GM23338 (cell line): Measurements from ENCODE around the gene RCL1. TPM values are rescaled to one million over a fixed set of nuclear protein-coding genes. Genes with fewer than 3 reads are reported as not detected.

Experiments used
- ATAC-seq: fragments of 200-7000 bp; cut with Tn5 transposase; 3 replicates; pipeline ENCODE4 v1.9.1; 2020
- DNase-seq: peaks from one replicate; pipeline ENCODE4 v3.0.0-alpha.2; 2015; ENCODE audit warnings: low spot score
- H2AFZ ChIP-seq: fragments of 200-600 bp; sonication (generic); 2 replicates; pipeline ENCODE4 v1.8.0; 2016; ENCODE audit warnings: antibody characterized with exemption, mild to moderate bottlenecking, moderate library complexity
- H3F3A ChIP-seq: fragments of 200-600 bp; sonication (generic); replicated peaks from 2 replicates; pipeline ENCODE4 v1.8.0; 2017; ENCODE audit warnings: antibody characterized with exemption, mixed run types, low read depth
- H3K27ac ChIP-seq: fragments of 200-600 bp; sonication (generic); 2 replicates; pipeline ENCODE4 v1.6.1; 2016; ENCODE audit warnings: low read depth
- H3K27me3 ChIP-seq: fragments of 200-600 bp; sonication (generic); 2 replicates; pipeline ENCODE4 v1.8.0; 2016; ENCODE audit warnings: mild to moderate bottlenecking, mixed run types, moderate library complexity; ENCODE audit not compliant: insufficient read depth
- H3K36me3 ChIP-seq: fragments of 200-600 bp; sonication (generic); 2 replicates; pipeline ENCODE4 v1.8.0; 2016; ENCODE audit warnings: mild to moderate bottlenecking; ENCODE audit not compliant: insufficient read depth
- H3K4me1 ChIP-seq: fragments of 200-600 bp; sonication (generic); 2 replicates; pipeline ENCODE4 v1.8.0; 2016; ENCODE audit warnings: mild to moderate bottlenecking, moderate library complexity; ENCODE audit not compliant: insufficient read depth
- H3K4me2 ChIP-seq: fragments of 200-600 bp; sonication (generic); 2 replicates; pipeline ENCODE4 v1.7.1; 2017; ENCODE audit warnings: mixed run types
- H3K4me3 ChIP-seq: fragments of 200-600 bp; sonication (generic); 2 replicates; pipeline ENCODE4 v1.6.1; 2016; ENCODE audit warnings: mixed run types
- H3K79me2 ChIP-seq: fragments of 200-600 bp; sonication (generic); replicated peaks from 2 replicates; pipeline ENCODE4 v1.8.0; 2017; ENCODE audit warnings: mild to moderate bottlenecking; ENCODE audit not compliant: insufficient read depth
- H3K9me2 ChIP-seq: fragments of 200-600 bp; sonication (generic); 2 replicates; pipeline ENCODE4 v1.8.0; 2017; ENCODE audit not compliant: insufficient read depth
- H4K20me1 ChIP-seq: fragments of 200-600 bp; sonication (generic); replicated peaks from 2 replicates; pipeline ENCODE4 v1.8.0; 2017; ENCODE audit warnings: mild to moderate bottlenecking; ENCODE audit not compliant: insufficient read depth
- H3K27ac Mint-ChIP-seq: 2 replicates; pipeline ENCODE4 v1.8.0; 2020; ENCODE audit warnings: inconsistent platforms, mild to moderate bottlenecking, moderate library complexity, mixed read lengths
- H3K27me3 Mint-ChIP-seq: 3 replicates; pipeline ENCODE4 v1.8.0; 2022; ENCODE audit warnings: low read depth, mild to moderate bottlenecking, moderate library complexity, mixed read lengths, inconsistent platforms; ENCODE audit not compliant: insufficient read depth, poor library complexity
- H3K36me3 Mint-ChIP-seq: 3 replicates; pipeline ENCODE4 v1.8.0; 2021; ENCODE audit warnings: low read depth, mild to moderate bottlenecking, inconsistent platforms, moderate library complexity, mixed read lengths
- H3K4me1 Mint-ChIP-seq: 3 replicates; pipeline ENCODE4 v1.8.0; 2020; ENCODE audit warnings: mild to moderate bottlenecking, inconsistent platforms, mixed read lengths
- H3K4me3 Mint-ChIP-seq: 3 replicates; pipeline ENCODE4 v1.8.0; 2021; ENCODE audit warnings: moderate library complexity, mild to moderate bottlenecking, inconsistent platforms, mixed read lengths
- H3K9me3 Mint-ChIP-seq: 3 replicates; pipeline ENCODE4 v1.8.0; 2020; ENCODE audit warnings: moderate library complexity, mild to moderate bottlenecking, inconsistent platforms, mixed read lengths
- CREB1 ChIP-seq: fragments of 250-450 bp; sonication (Bioruptor Pico); IDR thresholded peaks from 2 replicates; pipeline ENCODE4 v1.5.0; 2020; ENCODE audit warnings: low read depth, mild to moderate bottlenecking, moderate library complexity
- EZH2 ChIP-seq: fragments of 200-600 bp; sonication (generic); IDR thresholded peaks from one replicate; pipeline ENCODE4 v1.8.0; 2017; ENCODE audit warnings: antibody characterized with exemption, mild to moderate bottlenecking, low read depth; ENCODE audit not compliant: unreplicated experiment
- JUNB ChIP-seq: IDR thresholded peaks from one replicate; pipeline ENCODE4 v1.6.1; 2016; ENCODE audit warnings: antibody characterized with exemption; ENCODE audit not compliant: unreplicated experiment
- NANOG ChIP-seq: IDR thresholded peaks from 2 replicates; pipeline ENCODE4 v1.6.1; 2016; ENCODE audit warnings: antibody characterized with exemption, borderline replicate concordance
- POLR2AphosphoS5 ChIP-seq: IDR thresholded peaks from 2 replicates; pipeline ENCODE4 v1.6.1; 2016; ENCODE audit warnings: antibody characterized with exemption, low read depth
- STAT1 ChIP-seq: IDR thresholded peaks from one replicate; pipeline ENCODE4 v1.6.1; 2016; ENCODE audit warnings: antibody characterized with exemption; ENCODE audit not compliant: unreplicated experiment
- ZNF114 ChIP-seq: fragments of 250-450 bp; sonication (Bioruptor Pico); IDR thresholded peaks from 2 replicates; pipeline ENCODE4 v1.5.0; 2020; ENCODE audit warnings: mild to moderate bottlenecking, moderate library complexity
- ZNF331 ChIP-seq: fragments of 250-450 bp; sonication (Bioruptor Pico); IDR thresholded peaks from 2 replicates; pipeline ENCODE4 v1.5.0; 2020; ENCODE audit warnings: low read depth, mild to moderate bottlenecking, moderate library complexity
- polyA plus RNA-seq: library from polyadenylated mRNA; unstranded; fragments of >200 nt; fragmentation: Nextera tagmentation; extraction: Ambion mirVana; gene quantifications from 2 replicates; pipeline ENCODE4 v1.2.1, GENCODE V29; 2016
- total RNA-seq: library from RNA; depleted of rRNA; stranded (reverse); fragments of >200 nt; shearing (Covaris generic); gene quantifications from 2 replicates; pipeline ENCODE4 v1.2.3, GENCODE V29; 2014
- TF ChIP-seq, protein P1 (sequence below): IDR thresholded peaks from 2 replicates; pipeline ENCODE4 v1.6.1; 2016; ENCODE audit warnings: antibody characterized with exemption
- TF ChIP-seq, protein P2 (sequence below): IDR thresholded peaks from one replicate; pipeline ENCODE4 v1.6.1; 2018; ENCODE audit warnings: antibody characterized with exemption; ENCODE audit not compliant: unreplicated experiment
- TF ChIP-seq, protein P3 (sequence below), 2 experiments: fragments of 200-600 bp in 1 of 2; sonication (generic) in 1 of 2; conservative IDR thresholded peaks; 2 replicates each; pipeline versions ENCODE4 v1.5.1 to v1.6.1; 2016 to 2017; ENCODE audit warnings: antibody characterized with exemption in 2 of 2, low read depth in 2 of 2, mild to moderate bottlenecking in 2 of 2, moderate library complexity in 1 of 2

Gene RCL1
- total and polyA plus RNA-seq, 2 experiments from 2014 or later, result 19.3 to 41.2 TPM

DNA sequence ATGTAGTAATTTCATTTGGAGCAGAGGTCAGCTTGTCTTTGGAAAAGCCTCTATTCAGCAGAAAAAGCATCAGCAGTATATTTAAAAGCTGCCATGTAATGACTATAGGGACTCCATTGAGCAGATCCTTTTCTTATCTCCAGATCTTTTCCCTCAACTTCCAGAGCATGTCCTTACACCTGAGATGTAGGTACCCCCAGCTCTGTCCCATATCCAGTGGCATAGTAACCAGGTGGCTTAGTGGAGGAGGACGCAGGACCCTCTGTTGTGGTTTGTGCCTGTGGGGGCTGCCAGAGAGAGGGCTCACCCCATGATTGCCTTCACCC, 61.5 kb downstream of the RCL1 start:
- Histone ChIP-seq H3K27me3 (no peaks in the 10 kb centered on the region), H4K20me1 (peaks cover 5% of the 10 kb centered on the region), H3K9me2 (no peaks in the 10 kb centered on the region), H3K4me3 (no peak overlapping the region), H3K27ac (no peak overlapping the region), H3F3A (0 out of 2 replicates have a peak, but pooled peaks cover 2% of the 10 kb centered on the region), H3K4me1 (no peaks in the 10 kb centered on the region), H2AFZ (no peak overlapping the region), H3K4me2 (no peak overlapping the region), H3K36me3 (peaks cover 7% of the 10 kb centered on the region; the same call in 1 of the 2 replicates), H3K79me2 (0 out of 2 replicates have a peak, but pooled peaks cover 5% of the 10 kb centered on the region)
- DNase-seq (no peak), ATAC-seq (no peak)
- Mint-ChIP-seq H3K4me1 (no peaks in the 10 kb centered on the region), H3K9me3 (no peaks in the 10 kb centered on the region), H3K36me3 (peaks cover 43% of the 10 kb centered on the region), H3K27me3 (peaks cover 3% of the 10 kb centered on the region), H3K4me3 (no peak overlapping the region), H3K27ac (no peak overlapping the region)
- TF ChIP-seq, protein P1, sequence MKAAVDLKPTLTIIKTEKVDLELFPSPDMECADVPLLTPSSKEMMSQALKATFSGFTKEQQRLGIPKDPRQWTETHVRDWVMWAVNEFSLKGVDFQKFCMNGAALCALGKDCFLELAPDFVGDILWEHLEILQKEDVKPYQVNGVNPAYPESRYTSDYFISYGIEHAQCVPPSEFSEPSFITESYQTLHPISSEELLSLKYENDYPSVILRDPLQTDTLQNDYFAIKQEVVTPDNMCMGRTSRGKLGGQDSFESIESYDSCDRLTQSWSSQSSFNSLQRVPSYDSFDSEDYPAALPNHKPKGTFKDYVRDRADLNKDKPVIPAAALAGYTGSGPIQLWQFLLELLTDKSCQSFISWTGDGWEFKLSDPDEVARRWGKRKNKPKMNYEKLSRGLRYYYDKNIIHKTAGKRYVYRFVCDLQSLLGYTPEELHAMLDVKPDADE, result no peak
- no peak for TF ChIP-seq NANOG
- no peak for TF ChIP-seq POLR2AphosphoS5
- TF ChIP-seq ZNF331 (CRISPR knock-in tag), result no peak
- TF ChIP-seq, protein P2, sequence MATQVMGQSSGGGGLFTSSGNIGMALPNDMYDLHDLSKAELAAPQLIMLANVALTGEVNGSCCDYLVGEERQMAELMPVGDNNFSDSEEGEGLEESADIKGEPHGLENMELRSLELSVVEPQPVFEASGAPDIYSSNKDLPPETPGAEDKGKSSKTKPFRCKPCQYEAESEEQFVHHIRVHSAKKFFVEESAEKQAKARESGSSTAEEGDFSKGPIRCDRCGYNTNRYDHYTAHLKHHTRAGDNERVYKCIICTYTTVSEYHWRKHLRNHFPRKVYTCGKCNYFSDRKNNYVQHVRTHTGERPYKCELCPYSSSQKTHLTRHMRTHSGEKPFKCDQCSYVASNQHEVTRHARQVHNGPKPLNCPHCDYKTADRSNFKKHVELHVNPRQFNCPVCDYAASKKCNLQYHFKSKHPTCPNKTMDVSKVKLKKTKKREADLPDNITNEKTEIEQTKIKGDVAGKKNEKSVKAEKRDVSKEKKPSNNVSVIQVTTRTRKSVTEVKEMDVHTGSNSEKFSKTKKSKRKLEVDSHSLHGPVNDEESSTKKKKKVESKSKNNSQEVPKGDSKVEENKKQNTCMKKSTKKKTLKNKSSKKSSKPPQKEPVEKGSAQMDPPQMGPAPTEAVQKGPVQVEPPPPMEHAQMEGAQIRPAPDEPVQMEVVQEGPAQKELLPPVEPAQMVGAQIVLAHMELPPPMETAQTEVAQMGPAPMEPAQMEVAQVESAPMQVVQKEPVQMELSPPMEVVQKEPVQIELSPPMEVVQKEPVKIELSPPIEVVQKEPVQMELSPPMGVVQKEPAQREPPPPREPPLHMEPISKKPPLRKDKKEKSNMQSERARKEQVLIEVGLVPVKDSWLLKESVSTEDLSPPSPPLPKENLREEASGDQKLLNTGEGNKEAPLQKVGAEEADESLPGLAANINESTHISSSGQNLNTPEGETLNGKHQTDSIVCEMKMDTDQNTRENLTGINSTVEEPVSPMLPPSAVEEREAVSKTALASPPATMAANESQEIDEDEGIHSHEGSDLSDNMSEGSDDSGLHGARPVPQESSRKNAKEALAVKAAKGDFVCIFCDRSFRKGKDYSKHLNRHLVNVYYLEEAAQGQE, result no peak
- no peak for TF ChIP-seq ZNF114 (CRISPR knock-in tag)
- no peak for TF ChIP-seq CREB1 (CRISPR knock-in tag)

DNA sequence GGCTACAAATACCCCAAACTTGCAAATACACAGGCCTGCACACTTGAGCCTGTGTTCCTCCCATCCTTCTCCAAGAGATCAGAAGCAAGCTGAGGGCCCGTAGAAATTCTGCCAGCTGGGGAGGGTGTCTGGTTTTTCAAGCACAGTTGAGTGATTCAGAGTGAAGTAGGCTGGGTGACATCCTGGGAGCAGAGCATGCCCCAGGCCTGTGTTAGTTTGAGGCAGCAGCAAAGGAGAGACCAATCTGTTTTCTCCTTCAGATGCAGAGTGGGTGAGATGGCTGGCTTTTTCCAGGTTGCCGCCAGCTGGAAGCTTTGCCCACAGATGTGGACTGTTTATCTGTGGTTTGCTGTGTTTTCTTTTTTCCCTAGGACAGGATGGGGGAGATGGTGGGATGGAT, 63.1 kb downstream of the RCL1 start:
- H3K27me3 Mint-ChIP-seq, result no peaks in the 10 kb centered on the region
- no peak overlapping the region for H3K4me3 Mint-ChIP-seq
- peaks cover 55% of the 10 kb centered on the region for H3K36me3 Mint-ChIP-seq
- ATAC-seq (no peak), DNase-seq (no peak)
- Histone ChIP-seq H3K4me2 (no peak overlapping the region), H3K9me2 (no peaks in the 10 kb centered on the region), H3K36me3 (peaks cover 17% of the 10 kb centered on the region; the same call in 1 of the 2 replicates), H3K27ac (no peak overlapping the region), H2AFZ (no peak overlapping the region), H4K20me1 (peaks cover 5% of the 10 kb centered on the region), H3F3A (no peaks in the 10 kb centered on the region), H3K27me3 (no peaks in the 10 kb centered on the region), H3K4me3 (no peak overlapping the region), H3K4me1 (no peaks in the 10 kb centered on the region), H3K79me2 (0 out of 2 replicates have a peak, but pooled peaks cover 5% of the 10 kb centered on the region)
- H3K27ac Mint-ChIP-seq, result no peak overlapping the region
- no peaks in the 10 kb centered on the region for H3K4me1 Mint-ChIP-seq
- H3K9me3 Mint-ChIP-seq, result no peaks in the 10 kb centered on the region
- TF ChIP-seq EZH2 (no peak), JUNB (no peak), STAT1 (no peak), ZNF331 (CRISPR knock-in tag) (no peak), POLR2AphosphoS5 (no peak)
- TF ChIP-seq, protein P3, sequence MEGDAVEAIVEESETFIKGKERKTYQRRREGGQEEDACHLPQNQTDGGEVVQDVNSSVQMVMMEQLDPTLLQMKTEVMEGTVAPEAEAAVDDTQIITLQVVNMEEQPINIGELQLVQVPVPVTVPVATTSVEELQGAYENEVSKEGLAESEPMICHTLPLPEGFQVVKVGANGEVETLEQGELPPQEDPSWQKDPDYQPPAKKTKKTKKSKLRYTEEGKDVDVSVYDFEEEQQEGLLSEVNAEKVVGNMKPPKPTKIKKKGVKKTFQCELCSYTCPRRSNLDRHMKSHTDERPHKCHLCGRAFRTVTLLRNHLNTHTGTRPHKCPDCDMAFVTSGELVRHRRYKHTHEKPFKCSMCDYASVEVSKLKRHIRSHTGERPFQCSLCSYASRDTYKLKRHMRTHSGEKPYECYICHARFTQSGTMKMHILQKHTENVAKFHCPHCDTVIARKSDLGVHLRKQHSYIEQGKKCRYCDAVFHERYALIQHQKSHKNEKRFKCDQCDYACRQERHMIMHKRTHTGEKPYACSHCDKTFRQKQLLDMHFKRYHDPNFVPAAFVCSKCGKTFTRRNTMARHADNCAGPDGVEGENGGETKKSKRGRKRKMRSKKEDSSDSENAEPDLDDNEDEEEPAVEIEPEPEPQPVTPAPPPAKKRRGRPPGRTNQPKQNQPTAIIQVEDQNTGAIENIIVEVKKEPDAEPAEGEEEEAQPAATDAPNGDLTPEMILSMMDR (conservative IDR thresholded peaks at IDR 0.05; ENCODE audit: low read depth in 2 of 2), result no peak
- TF ChIP-seq, protein P2, result no peak
- TF ChIP-seq, protein P1, result no peak
